Hippocampal formation (tissue), 2 donors: Measurements from ENCODE around the gene C4orf36.
A peak's percentile ranks its signal among the peaks of the same experiment; 100 is the strongest.

Experiments used
- DNase-seq, 2 donors: peaks; one replicate each; lab custom pipeline; 2025; lab: John Stamatoyannopoulos, UW

Gene C4orf36

GRCh38 chr4:86857341-86858052 is 34.7 kb downstream of the C4orf36 start:
- DNase-seq = no peak

GRCh38 chr4:86856896-86857295 is 35.3 kb downstream of the C4orf36 start:
- DNase-seq = no peak

- DNase-seq = no peak
These were observed 36.6 kb downstream of the C4orf36 start for GRCh38 chr4:86855572-86855971.

GRCh38 chr4:86853209-86853608 is 39.0 kb downstream of the C4orf36 start:
- DNase-seq = no peak

- peak in 1 of 2 donors; percentile 1 for DNase-seq
These were observed 43.2 kb downstream of the C4orf36 start, which contains the start of gene SLC10A6 for GRCh38 chr4:86848732-86849619. SLC10A6 (minus strand) TSS chr4:86849384; CDS start chr4:86849115, 269 bp downstream.

GRCh38 chr4:86848136-86848535 is 44.1 kb downstream of the C4orf36 start:
- no peak for DNase-seq

GRCh38 chr4:86847571-86847970 is 44.7 kb downstream of the C4orf36 start:
- DNase-seq = no peak

- no peak for DNase-seq
These were observed 45.3 kb downstream of the C4orf36 start for GRCh38 chr4:86846921-86847320.

GRCh38 chr4:86845593-86845992 is 46.6 kb downstream of the C4orf36 start:
- no peak for DNase-seq

- DNase-seq = no peak
These were observed 50.9 kb downstream of the C4orf36 start for GRCh38 chr4:86841309-86841708.

- no peak for DNase-seq
These were observed 51.4 kb downstream of the C4orf36 start for GRCh38 chr4:86840858-86841257.

GRCh38 chr4:86837691-86838503 is 54.3 kb downstream of the C4orf36 start:
- DNase-seq = no peak

GRCh38 chr4:86835677-86836076 is 56.5 kb downstream of the C4orf36 start:
- DNase-seq = no peak

GRCh38 chr4:86834901-86835300 is 57.3 kb downstream of the C4orf36 start:
- no peak for DNase-seq

- DNase-seq = no peak
These were observed 58.6 kb downstream of the C4orf36 start for GRCh38 chr4:86833615-86834014.

GRCh38 chr4:86831262-86832130 is 60.7 kb downstream of the C4orf36 start:
- DNase-seq = no peak
